ENCODE results near the gene PPP1R12A.

DNA sequence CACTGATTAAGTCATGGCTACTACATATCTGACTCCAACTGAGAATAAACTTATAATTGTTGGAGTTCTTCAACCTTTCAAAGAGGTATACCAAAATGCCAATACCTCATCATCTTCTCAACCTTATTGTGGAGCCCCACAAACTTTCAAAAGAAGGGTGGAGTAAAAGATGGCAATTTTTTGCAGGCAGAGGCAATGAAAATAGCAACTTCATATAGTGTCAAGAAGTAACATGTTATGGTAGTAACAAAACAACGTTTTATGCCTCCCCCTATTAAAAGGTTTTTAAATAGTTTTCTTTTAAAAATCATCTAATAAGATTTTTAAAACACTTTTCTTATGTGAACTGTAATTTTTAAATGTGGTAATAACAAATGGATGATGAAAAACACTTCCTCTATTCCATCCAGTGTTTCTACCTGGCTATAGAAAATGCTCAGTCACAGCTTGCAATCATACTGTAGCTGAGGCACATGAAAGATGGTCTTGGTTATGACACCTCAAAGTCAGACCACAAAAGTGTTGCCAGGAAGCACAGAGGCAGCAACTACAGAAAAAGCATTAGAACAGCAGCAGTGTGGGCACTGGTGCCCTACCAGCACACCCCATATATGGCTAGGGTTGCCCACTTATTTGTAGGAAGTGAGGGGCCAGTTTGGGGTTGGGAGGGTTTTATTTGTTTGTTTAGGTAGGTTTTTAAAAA is 7.0 kb downstream of the PPP1R12A start:
- no peak for TF ChIP-seq CTCF (IDR thresholded peaks at IDR 0.05)
- no peak for TF ChIP-seq EZH2 (IDR thresholded peaks at IDR 0.05)
